ENCODE measurements around the gene PRKN.
"Not testable (repeated sequence)": the region's sequence is repeated elsewhere in the genome, so short reads cannot be mapped to it uniquely, and the experiment has no call there.

PRKN gene

GRCh38 chr6:162710419-162710818, 17.1 kb downstream of the PRKN start:
- no peak for DNase-seq

- DNase-seq: no peak
Measured at GRCh38 chr6:162709431-162709830, 18.1 kb downstream of the PRKN start.

GRCh38 chr6:162708971-162709370, 18.6 kb downstream of the PRKN start:
- peak in 1 of 2 experiments; percentile 26 for DNase-seq

- DNase-seq: no peak
Measured at GRCh38 chr6:162706232-162706631, 21.3 kb downstream of the PRKN start.

GRCh38 chr6:162705736-162706135, 21.8 kb downstream of the PRKN start:
- no peak for DNase-seq

GRCh38 chr6:162704001-162704400, 23.6 kb downstream of the PRKN start:
- DNase-seq: no peak

GRCh38 chr6:162702446-162702845, 25.1 kb downstream of the PRKN start:
- DNase-seq: no peak

- no peak for DNase-seq
Measured at GRCh38 chr6:162701551-162701950, 26.0 kb downstream of the PRKN start.

GRCh38 chr6:162700966-162701365, 26.6 kb downstream of the PRKN start:
- no peak for DNase-seq

- DNase-seq: no peak
Measured at GRCh38 chr6:162699961-162700360, 27.6 kb downstream of the PRKN start.

- no peak for DNase-seq
Measured at GRCh38 chr6:162698440-162698839, 29.1 kb downstream of the PRKN start.

- no peak for DNase-seq
Measured at GRCh38 chr6:162697872-162698403, 29.6 kb downstream of the PRKN start.

- no peak for DNase-seq
Measured at GRCh38 chr6:162690158-162690557, 37.4 kb downstream of the PRKN start.

- no peak for DNase-seq
Measured at GRCh38 chr6:162688751-162689345, 38.7 kb downstream of the PRKN start.

GRCh38 chr6:162685586-162685985, 42.0 kb downstream of the PRKN start:
- no peak for DNase-seq

GRCh38 chr6:162684961-162685360, 42.6 kb downstream of the PRKN start:
- DNase-seq: no peak

- no peak for DNase-seq
Measured at GRCh38 chr6:162684052-162684451, 43.5 kb downstream of the PRKN start.

- DNase-seq: no peak
Measured at GRCh38 chr6:162683135-162683534, 44.4 kb downstream of the PRKN start.

GRCh38 chr6:162681447-162681846, 46.1 kb downstream of the PRKN start:
- no peak for DNase-seq

GRCh38 chr6:162680871-162681270, 46.7 kb downstream of the PRKN start:
- DNase-seq: no peak

GRCh38 chr6:162680367-162680766, 47.2 kb downstream of the PRKN start:
- no peak for DNase-seq

GRCh38 chr6:162679681-162680080, 47.9 kb downstream of the PRKN start:
- no peak for DNase-seq

- not testable (repeated sequence) for DNase-seq
Measured at GRCh38 chr6:162678896-162679295, 48.7 kb downstream of the PRKN start.

GRCh38 chr6:162675503-162675902, 52.1 kb downstream of the PRKN start:
- DNase-seq: no peak

GRCh38 chr6:162674452-162674851, 53.1 kb downstream of the PRKN start:
- DNase-seq: no peak
